H1 (cell line): ENCODE measurements around the gene TNS4. TPM values are rescaled to one million over a fixed set of nuclear protein-coding genes. Genes with fewer than 3 reads are reported as not detected.
A peak's percentile ranks its signal among the peaks of the same experiment; 100 is the strongest.

ENCODE experiments used
- CTCF ChIA-PET: fragments of 300-600 bp; sonication (Branson Sonifier 250); formaldehyde crosslinking; loops from one replicate; lab custom pipeline; 2021; ENCODE audit not compliant: partially characterized antibody; lab: Charles Lee
- POLR2A ChIA-PET: fragments of 300-600 bp; sonication (Branson Sonifier 250); formaldehyde crosslinking; loops from one replicate; lab custom pipeline; 2021; ENCODE audit warnings: inconsistent platforms; ENCODE audit not compliant: partially characterized antibody; lab: Charles Lee
- DNase-seq, 2 experiments: peaks; one replicate each; pipeline versions ENCODE4 v3.0.0 to v3.0.0-alpha.2; 2010 to 2022; ENCODE audit warnings: low spot score in 2 of 2, low read depth in 1 of 2, mixed read lengths in 1 of 2
- FAIRE-seq: peaks from 2 replicates; lab custom pipeline; 2011; peaks lifted over from hg19 to GRCh38; lab: Jason Lieb, UNC
- H2AFZ ChIP-seq: 2 replicates; pipeline ENCODE4 v1.8.1; 2012; ENCODE audit warnings: low read length, inconsistent platforms
- H2AK5ac ChIP-seq: 2 replicates; pipeline ENCODE4 v1.6.1; 2013; ENCODE audit warnings: low read depth, low read length
- H2BK120ac ChIP-seq: replicated peaks from 2 replicates; pipeline ENCODE3; 2013; ENCODE audit warnings: low read depth, low read length, inconsistent platforms
- H2BK12ac ChIP-seq: 2 replicates; pipeline ENCODE4 v1.6.1; 2013; ENCODE audit warnings: low read depth, low read length
- H2BK15ac ChIP-seq: 2 replicates; pipeline ENCODE4 v1.6.1; 2013; ENCODE audit warnings: low read length
- H2BK20ac ChIP-seq: 2 replicates; pipeline ENCODE4 v1.6.1; 2013; ENCODE audit warnings: low read length
- H2BK5ac ChIP-seq: 2 replicates; pipeline ENCODE4 v1.6.1; 2013; ENCODE audit warnings: low read depth, low read length
- H3K14ac ChIP-seq: 2 replicates; pipeline ENCODE4 v1.6.1; 2013; ENCODE audit warnings: inconsistent platforms; ENCODE audit not compliant: insufficient read length
- H3K18ac ChIP-seq: 2 replicates; pipeline ENCODE4 v1.6.1; 2013; ENCODE audit warnings: low read length; ENCODE audit errors: extremely low read depth
- H3K23ac ChIP-seq: 2 replicates; pipeline ENCODE4 v1.6.1; 2013; ENCODE audit warnings: inconsistent platforms; ENCODE audit not compliant: insufficient read length
- H3K23me2 ChIP-seq: 2 replicates; pipeline ENCODE4 v1.6.1; 2013; ENCODE audit warnings: low read depth, low read length
- H3K27ac ChIP-seq: 2 replicates; pipeline ENCODE4 v1.6.1; 2011; ENCODE audit warnings: low read depth, low read length, inconsistent platforms
- H3K27me3 ChIP-seq, 4 experiments: replicated peaks in 1 of 4; 1 replicate in 1 of 4; 2 replicates in 3 of 4; pipeline versions ENCODE4 v1.6.1 to v1.8.1; 2011 to 2013; ENCODE audit warnings: low read length in 3 of 4, mild to moderate bottlenecking in 3 of 4, inconsistent platforms in 2 of 4, mixed read lengths in 2 of 4, moderate library complexity in 1 of 4; ENCODE audit not compliant: control insufficient read depth in 3 of 4, insufficient read depth in 3 of 4; ENCODE audit errors: extremely low read depth in 1 of 4
- H3K36me3 ChIP-seq, 4 experiments: 2 replicates each; pipeline versions ENCODE4 v1.6.1 to v1.8.1; 2011 to 2013; ENCODE audit warnings: mild to moderate bottlenecking in 4 of 4, low read length in 3 of 4, moderate library complexity in 2 of 4, control low read depth in 1 of 4, inconsistent platforms in 1 of 4; ENCODE audit not compliant: insufficient read depth in 4 of 4, control insufficient read depth in 2 of 4
- H3K4ac ChIP-seq: replicated peaks from 2 replicates; pipeline ENCODE3; 2013; ENCODE audit warnings: low read length, low read depth, mixed read lengths, inconsistent platforms; ENCODE audit not compliant: insufficient read length
- H3K4me1 ChIP-seq, 4 experiments: replicated peaks in 1 of 4; 1 replicate in 1 of 4; 2 replicates in 3 of 4; pipeline versions ENCODE4 v1.6.1 to v1.8.1; 2011 to 2013; ENCODE audit warnings: low read length in 3 of 4, inconsistent platforms in 2 of 4, mixed read lengths in 1 of 4; ENCODE audit not compliant: insufficient read depth in 4 of 4, control insufficient read depth in 3 of 4
- H3K4me2 ChIP-seq, 2 experiments: 2 replicates each; pipeline versions ENCODE4 v1.6.1 to v1.8.1; 2011 to 2013; ENCODE audit warnings: low read depth in 2 of 2, low read length in 2 of 2, control low read depth in 1 of 2, inconsistent platforms in 1 of 2, mild to moderate bottlenecking in 1 of 2; ENCODE audit not compliant: insufficient read depth in 1 of 2
- H3K4me3 ChIP-seq, 4 experiments: fragments of 200-600, 300-600 bp in 1 of 4; sonication (generic), shearing (Covaris generic), sonication (Bioruptor Twin) in 1 of 4; 2 replicates each; pipeline versions ENCODE4 v1.5.1 to v1.8.1; 2011 to 2016; ENCODE audit warnings: low read length in 4 of 4, low read depth in 3 of 4, control low read depth in 2 of 4, inconsistent platforms in 2 of 4, mild to moderate bottlenecking in 2 of 4, mixed read lengths in 1 of 4, moderate library complexity in 1 of 4; ENCODE audit not compliant: insufficient read depth in 2 of 4; ENCODE audit errors: extremely low read depth in 1 of 4
- H3K56ac ChIP-seq: replicated peaks from 2 replicates; pipeline ENCODE3; 2013; ENCODE audit warnings: low read depth, mild to moderate bottlenecking, mixed read lengths, low read length, inconsistent platforms; ENCODE audit not compliant: insufficient read length
- H3K79me1 ChIP-seq: 2 replicates; pipeline ENCODE4 v1.6.1; 2013; ENCODE audit warnings: low read depth, low read length, control low read depth
- H3K79me2 ChIP-seq, 2 experiments: 2 replicates each; pipeline versions ENCODE4 v1.6.1 to v1.8.1; 2012 to 2013; ENCODE audit warnings: low read length in 2 of 2, mild to moderate bottlenecking in 2 of 2, inconsistent platforms in 1 of 2; ENCODE audit not compliant: insufficient read depth in 2 of 2, control insufficient read depth in 1 of 2
- H3K9ac ChIP-seq, 4 experiments: replicated peaks in 1 of 4; 1 replicate in 1 of 4; 2 replicates in 3 of 4; pipeline versions ENCODE4 v1.6.1 to v1.8.1; 2011 to 2013; ENCODE audit warnings: low read depth in 3 of 4, low read length in 3 of 4, control low read depth in 2 of 4, mild to moderate bottlenecking in 2 of 4, moderate library complexity in 2 of 4, inconsistent platforms in 1 of 4; ENCODE audit errors: extremely low read depth in 1 of 4
- H3K9me3 ChIP-seq, 2 experiments: 2 replicates each; pipeline versions ENCODE4 v1.6.1 to v1.8.1; 2012 to 2013; ENCODE audit warnings: mild to moderate bottlenecking in 2 of 2, moderate library complexity in 2 of 2, control low read depth in 1 of 2, inconsistent platforms in 1 of 2, low read depth in 1 of 2, low read length in 1 of 2, mixed read lengths in 1 of 2; ENCODE audit not compliant: insufficient read depth in 2 of 2
- H4K20me1 ChIP-seq, 2 experiments: replicated peaks in 1 of 2; 2 replicates each; pipeline versions ENCODE3 to v1.8.1; 2011 to 2013; ENCODE audit warnings: inconsistent platforms in 2 of 2, low read length in 2 of 2, mild to moderate bottlenecking in 1 of 2; ENCODE audit not compliant: insufficient read depth in 2 of 2, control insufficient read depth in 1 of 2
- H4K5ac ChIP-seq: 2 replicates; pipeline ENCODE4 v1.6.1; 2013; ENCODE audit warnings: low read length, low read depth, mixed read lengths, inconsistent platforms; ENCODE audit not compliant: insufficient read length
- H4K8ac ChIP-seq: 2 replicates; pipeline ENCODE4 v1.8.0; 2013; ENCODE audit warnings: mild to moderate bottlenecking, moderate library complexity, low read length, inconsistent platforms; ENCODE audit not compliant: insufficient read depth; ENCODE audit errors: extremely low read depth
- H4K91ac ChIP-seq: replicated peaks from 2 replicates; pipeline ENCODE3; 2013; ENCODE audit warnings: low read length, mixed read lengths, inconsistent platforms; ENCODE audit not compliant: insufficient read length
- CHD1 ChIP-seq: IDR thresholded peaks from 2 replicates; pipeline ENCODE4 v1.6.1; 2012; ENCODE audit warnings: low read depth, low read length, improper control_type of control experiment
- CREB1 ChIP-seq: IDR thresholded peaks from 2 replicates; pipeline ENCODE4 v1.6.1; 2012; ENCODE audit warnings: inconsistent platforms
- CTBP2 ChIP-seq: IDR thresholded peaks from 2 replicates; pipeline ENCODE4 v1.7.0; 2011; ENCODE audit warnings: borderline replicate concordance, mild to moderate bottlenecking, moderate library complexity, mixed read lengths, low read length; ENCODE audit not compliant: insufficient read depth, insufficient read length
- EGR1 ChIP-seq: IDR thresholded peaks from 2 replicates; pipeline ENCODE4 v1.6.1; 2011; ENCODE audit warnings: low read depth, low read length, borderline replicate concordance
- FOSL1 ChIP-seq: IDR thresholded peaks from 2 replicates; pipeline ENCODE4 v1.6.1; 2011; ENCODE audit warnings: mild to moderate bottlenecking, low read depth, low read length, moderate library complexity; ENCODE audit not compliant: insufficient read depth
- KDM4A ChIP-seq: IDR thresholded peaks from one replicate; pipeline ENCODE4 v1.7.1; 2012; ENCODE audit warnings: low read depth, mild to moderate bottlenecking, moderate library complexity, low read length, inconsistent platforms; ENCODE audit not compliant: severe bottlenecking
- POLR2AphosphoS5 ChIP-seq: IDR thresholded peaks from 2 replicates; pipeline ENCODE4 v1.6.1; 2011; ENCODE audit warnings: low read depth, low read length
- WGBS, 2 experiments: shearing (Covaris generic) in 1 of 2; methylation state at CpG; one replicate each; pipeline versions ENCODE4 v1.1.6 to v1.1.7; 2013 to 2015; ENCODE audit warnings: low lambda C conversion rate in 2 of 2, mixed read lengths in 2 of 2, inconsistent platforms in 1 of 2, low coverage in 1 of 2, missing lambda C conversion rate in 1 of 2; ENCODE audit not compliant: insufficient replicate concordance in 2 of 2, insufficient coverage in 1 of 2, insufficient read length in 1 of 2; ENCODE audit errors: extremely low coverage in 1 of 2, missing lambda C conversion rate in 1 of 2; 5-methylcytosine and 5-hydroxymethylcytosine counted together
- polyA plus RNA-seq, 7 experiments: library from polyadenylated mRNA; depleted of rRNA in 3 of 7; stranded (reverse) in 5 of 7; unstranded in 2 of 7; fragments of >200 nt in 5 of 7; fragments of 200-250 nt in 2 of 7; gene quantifications; 1 replicate in 5 of 7; 2 replicates in 1 of 7; 4 replicates in 1 of 7; pipeline versions ENCODE4 v1.2.1 to v1.2.3, GENCODE V29; 2011 to 2013; ENCODE audit warnings: missing spikeins in 2 of 7, mixed read lengths in 2 of 7
- total RNA-seq: library from RNA; stranded (reverse); fragmentation: NEBNext Ultra II Directional; extraction: Animal tissue kit (Norgen Biotek cat#: 25700); gene quantifications from 2 replicates; pipeline ENCODE4 v1.2.1, GENCODE V29; 2021

TNS4 gene
- total and polyA plus RNA-seq, 2 of the 8 experiments (the other 6 are each of a cell fraction or from before 2014, with no cell fraction given): 0.20 to 0.21 TPM

DNA sequence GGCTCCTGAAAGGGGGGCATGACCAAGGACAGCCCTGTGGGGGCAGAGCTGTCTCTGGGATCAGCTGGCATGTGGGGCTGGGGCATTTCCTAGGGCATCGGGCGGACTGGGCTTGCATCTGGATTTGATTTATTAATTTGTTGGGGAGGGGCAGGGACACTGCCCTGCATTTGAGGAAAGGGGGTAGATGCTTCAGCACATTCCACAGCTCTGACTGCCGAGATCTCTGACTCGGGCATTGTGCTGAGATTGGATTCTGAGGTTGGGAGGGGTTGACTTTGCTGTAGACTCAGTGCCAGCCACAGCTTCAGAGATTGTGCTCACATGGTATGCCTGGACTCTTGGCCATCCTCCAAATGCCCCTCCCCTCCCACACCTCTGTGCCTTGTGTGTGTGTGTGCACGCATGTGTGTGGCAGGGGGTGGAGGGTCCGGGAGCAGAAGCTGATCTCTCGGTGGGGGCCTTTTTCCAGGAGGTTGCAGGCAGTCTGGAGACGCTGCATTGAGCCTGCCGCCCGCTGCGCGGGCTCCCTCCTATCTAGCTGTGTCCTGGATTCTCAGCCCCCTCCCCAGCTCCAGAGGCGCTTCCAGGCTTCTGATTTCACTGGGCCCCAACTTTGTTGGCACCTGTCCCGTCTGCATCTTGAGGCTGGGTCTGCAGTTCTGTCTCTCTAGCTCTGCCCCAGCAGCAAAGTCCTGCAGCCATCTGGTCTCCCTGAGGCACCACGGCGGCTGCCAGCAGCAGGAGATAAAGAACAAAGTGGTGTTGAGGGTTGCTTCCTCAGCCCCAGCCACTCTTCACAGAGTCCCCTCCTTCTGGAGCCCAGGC lies 43.2 kb downstream of the TNS4 start:
- Histone ChIP-seq H3K27ac (no peak overlapping the region; the same call in 1 of the 2 replicates), H3K4me3 (no peak overlapping the region)

More for the DNA sequence above, 43.2 kb downstream of the TNS4 start:
- Histone ChIP-seq H3K9me3 (no peaks in the 10 kb centered on the region), H3K23me2 (no peaks in the 10 kb centered on the region; the same call in 1 of the 2 replicates), H3K23ac (no peak overlapping the region), H3K79me2 (no peaks in the 10 kb centered on the region), H2BK15ac (no peak overlapping the region), H2BK5ac (no peak overlapping the region), H4K91ac (peak overlapping the region; percentile 70), H3K27me3 (no peaks in the 10 kb centered on the region), H2BK12ac (peak overlapping the region; percentile 14; the same call in 1 of the 2 replicates), H4K5ac (no peak overlapping the region), H2AFZ (no peak overlapping the region), H4K20me1 (no peaks in the 10 kb centered on the region), H2BK120ac (no peak overlapping the region), H3K56ac (no peak overlapping the region), H4K8ac (0 out of 2 replicates have a peak overlapping the region, but pooled peaks have one; percentile 42), H3K4ac (no peak overlapping the region), H2AK5ac (no peak overlapping the region), H3K36me3 (peaks cover 6 to 24% (median 10%) of the 10 kb centered on the region in 4 experiments; a peak in 7 of 8 replicates), H3K4me2 (no peak overlapping the region; a peak in 1 of 4 replicates), H3K14ac (no peak overlapping the region), H3K18ac (no peak overlapping the region; the same call in 1 of the 2 replicates), H3K9ac (no peak overlapping the region; a peak in 1 of 7 replicates), H3K4me1 (peaks cover 2 to 25% (median 13%) of the 10 kb centered on the region in 4 experiments), H3K79me1 (no peaks in the 10 kb centered on the region), H2BK20ac (no peak overlapping the region)
- ChIA-PET CTCF (interaction anchor here (0.7 to 34.1 kb wide), 8 partner anchors 5 to 868 kb away, joined by 3 to 739 read pairs (median 4); partner anchors contain the start of gene IGFBP4), POLR2A (interaction anchor here (0.9 to 2.5 kb wide), 4 partner anchors 10 to 15 kb away, joined by 3 to 9 read pairs (median 5); partner anchors contain the start of gene IGFBP4)
- FAIRE-seq (no peak), DNase-seq (no peak)
- WGBS, 2 experiments: 88% methylated on average over 16 of the region's 16 CpGs; no CpG with 5 or more reads in 1 of the 2 experiments
- TF ChIP-seq CREB1: no peak
- no peak for TF ChIP-seq CHD1
- TF ChIP-seq CTBP2: no peak
- TF ChIP-seq FOSL1: no peak
- no peak for TF ChIP-seq POLR2AphosphoS5
- TF ChIP-seq KDM4A: no peak
- no peak for TF ChIP-seq EGR1
